PC-3 (cell line): ENCODE measurements around the gene RNF113B.

Source experiments
- CTCF ChIP-seq: fragments of 300-600 bp; sonication (generic); conservative IDR thresholded peaks from 2 replicates; pipeline ENCODE4 v1.5.1; 2017; ENCODE audit warnings: antibody characterized with exemption, low read depth, mild to moderate bottlenecking, low read length
- EZH2 ChIP-seq: fragments of 300-600 bp; sonication (generic); IDR thresholded peaks from one replicate; pipeline ENCODE4 v1.6.1; 2017; ENCODE audit warnings: antibody characterized with exemption, mild to moderate bottlenecking, low read length; ENCODE audit not compliant: unreplicated experiment
- EZH2phosphoT487 ChIP-seq: fragments of 300-600 bp; sonication (generic); IDR thresholded peaks from 2 replicates; pipeline ENCODE4 v1.6.1; 2018; ENCODE audit warnings: mild to moderate bottlenecking, antibody characterized with exemption, low read length, borderline replicate concordance

- TF ChIP-seq CTCF: no peak
- TF ChIP-seq EZH2: no peak
- TF ChIP-seq EZH2phosphoT487: no peak
Observed at GRCh38 chr13:98208606-98209005, 31.5 kb upstream of the RNF113B start.
